Upper lobe of left lung (tissue), 4 donors: ENCODE results near the gene BRF1.

Experiments used
- EP300 ChIP-seq, 4 donors: sonication (generic); formaldehyde crosslinking; IDR thresholded peaks; one replicate each; pipeline ENCODE4 v1.5.1; 2017; ENCODE audit warnings: antibody characterized with exemption in 4 of 4, control low read depth in 2 of 4
- POLR2A ChIP-seq, 4 donors: fragments of 450-650 bp; IDR thresholded peaks; one replicate each; pipeline ENCODE4 v1.5.1; 2016 to 2017; ENCODE audit warnings: antibody characterized with exemption in 4 of 4, mild to moderate bottlenecking in 2 of 4
- POLR2AphosphoS5 ChIP-seq, 2 donors: sonication (generic); formaldehyde crosslinking; IDR thresholded peaks; one replicate each; pipeline ENCODE4 v1.5.1; 2017; ENCODE audit warnings: antibody characterized with exemption in 2 of 2
- TF ChIP-seq, protein P1 (sequence below), 6 experiments: fragments of 450-650 bp in 4 of 6; fragments of 200-600 bp in 2 of 6; sonication (generic) in 2 of 6; IDR thresholded peaks; one replicate each; pipeline ENCODE4 v1.5.1; 2016 to 2019; ENCODE audit warnings: antibody characterized with exemption in 6 of 6

DNA sequence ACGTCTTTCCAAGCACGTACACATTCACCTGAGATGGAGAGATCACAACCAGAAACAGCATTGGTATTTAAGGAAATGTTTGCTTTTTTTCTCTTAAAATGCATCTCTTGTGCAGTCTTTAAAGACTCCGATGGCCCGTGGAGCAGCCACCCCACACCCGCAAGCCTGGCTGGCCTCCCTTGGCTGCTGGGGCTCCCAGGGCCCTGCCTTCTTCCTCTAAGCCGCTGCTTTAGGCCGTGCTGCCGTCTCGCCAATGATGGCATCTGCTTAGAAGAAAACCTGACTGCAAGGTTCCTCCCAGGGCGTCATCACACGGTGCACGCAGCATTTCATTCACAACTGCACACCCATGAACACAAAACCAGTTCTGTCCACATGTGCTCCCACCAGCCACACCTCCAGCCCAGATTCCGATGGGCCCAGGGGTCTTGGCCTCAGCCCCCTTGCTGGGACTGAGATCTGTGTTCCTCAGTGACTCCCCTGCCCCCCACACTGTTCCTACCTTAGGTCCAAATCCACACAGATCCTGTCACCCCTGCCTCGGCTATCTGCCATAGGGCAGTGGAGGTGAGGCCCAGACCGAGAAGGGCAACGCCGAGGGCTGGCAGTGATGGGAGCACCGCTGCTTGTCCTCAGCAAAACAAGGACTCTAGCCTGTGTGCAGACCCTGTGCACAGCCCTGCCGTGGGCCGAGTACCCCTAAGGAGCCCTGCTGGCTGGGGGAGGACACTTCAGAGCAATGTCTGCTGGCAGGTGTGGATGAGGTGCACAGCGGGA is 48.1 kb downstream of the BRF1 start:
- TF ChIP-seq POLR2AphosphoS5 (IDR thresholded peaks at IDR 0.05) (no peak), POLR2A (IDR thresholded peaks at IDR 0.05) (no peak), EP300 (IDR thresholded peaks at IDR 0.05) (no peak)
- TF ChIP-seq, protein P1, sequence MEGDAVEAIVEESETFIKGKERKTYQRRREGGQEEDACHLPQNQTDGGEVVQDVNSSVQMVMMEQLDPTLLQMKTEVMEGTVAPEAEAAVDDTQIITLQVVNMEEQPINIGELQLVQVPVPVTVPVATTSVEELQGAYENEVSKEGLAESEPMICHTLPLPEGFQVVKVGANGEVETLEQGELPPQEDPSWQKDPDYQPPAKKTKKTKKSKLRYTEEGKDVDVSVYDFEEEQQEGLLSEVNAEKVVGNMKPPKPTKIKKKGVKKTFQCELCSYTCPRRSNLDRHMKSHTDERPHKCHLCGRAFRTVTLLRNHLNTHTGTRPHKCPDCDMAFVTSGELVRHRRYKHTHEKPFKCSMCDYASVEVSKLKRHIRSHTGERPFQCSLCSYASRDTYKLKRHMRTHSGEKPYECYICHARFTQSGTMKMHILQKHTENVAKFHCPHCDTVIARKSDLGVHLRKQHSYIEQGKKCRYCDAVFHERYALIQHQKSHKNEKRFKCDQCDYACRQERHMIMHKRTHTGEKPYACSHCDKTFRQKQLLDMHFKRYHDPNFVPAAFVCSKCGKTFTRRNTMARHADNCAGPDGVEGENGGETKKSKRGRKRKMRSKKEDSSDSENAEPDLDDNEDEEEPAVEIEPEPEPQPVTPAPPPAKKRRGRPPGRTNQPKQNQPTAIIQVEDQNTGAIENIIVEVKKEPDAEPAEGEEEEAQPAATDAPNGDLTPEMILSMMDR (IDR thresholded peaks at IDR 0.05): no peak
